IPS-NIHi11 (cell line): ENCODE measurements around the gene EFL1.
"Not testable (repeated sequence)": the region's sequence is repeated elsewhere in the genome, so short reads cannot be mapped to it uniquely, and the experiment has no call there.

Experiments used
- DNase-seq: peaks from one replicate; pipeline ENCODE4 v3.0.0; 2012; ENCODE audit warnings: mixed read lengths, low spot score

EFL1 gene

GRCh38 chr15:82281276-82281675, 18.7 kb upstream of the EFL1 start:
- not testable (repeated sequence) for DNase-seq

DNA sequence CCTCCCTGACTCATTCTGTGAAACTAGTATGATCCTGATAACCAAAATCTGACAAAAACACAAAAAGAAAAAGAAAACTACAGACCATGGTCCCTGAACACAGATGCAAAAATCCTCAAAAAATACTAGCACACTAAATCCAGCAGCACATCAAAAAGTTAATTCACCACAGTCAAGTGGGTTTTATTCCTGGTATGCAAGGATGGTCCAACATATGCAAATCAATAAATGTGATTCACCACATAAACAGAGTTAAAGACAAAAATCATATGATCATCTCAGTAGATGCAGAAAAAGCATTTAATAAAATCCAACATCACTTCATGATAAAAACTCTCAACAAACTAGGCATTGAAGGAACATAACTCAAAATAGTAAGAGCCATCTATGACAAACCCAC, 12.9 kb upstream of the EFL1 start:
- no peak for DNase-seq

DNA sequence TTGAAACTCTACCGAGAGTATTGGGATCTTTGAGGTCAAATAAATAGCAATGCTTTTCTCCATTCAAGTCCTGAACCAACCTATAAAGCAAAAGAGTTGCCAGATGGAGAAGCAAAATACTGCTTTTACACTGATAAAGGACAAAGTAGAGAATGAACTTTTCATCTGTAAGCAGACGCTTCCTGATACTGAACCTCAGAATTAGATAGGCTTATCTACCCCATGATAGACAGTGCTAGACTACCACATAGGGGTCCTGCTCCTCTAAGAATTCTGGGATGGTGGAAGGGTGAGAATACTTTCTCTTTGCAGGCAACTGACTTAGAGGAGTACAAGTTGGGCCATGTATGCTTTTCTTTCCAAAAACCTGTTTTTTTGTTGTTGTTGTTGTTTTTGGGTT, 9.6 kb upstream of the EFL1 start:
- DNase-seq: no peak

GRCh38 chr15:82268454-82268853, 5.9 kb upstream of the EFL1 start:
- not testable (repeated sequence) for DNase-seq

- not testable (repeated sequence) for DNase-seq
Measured at GRCh38 chr15:82267137-82267536, 4.6 kb upstream of the EFL1 start.

DNA sequence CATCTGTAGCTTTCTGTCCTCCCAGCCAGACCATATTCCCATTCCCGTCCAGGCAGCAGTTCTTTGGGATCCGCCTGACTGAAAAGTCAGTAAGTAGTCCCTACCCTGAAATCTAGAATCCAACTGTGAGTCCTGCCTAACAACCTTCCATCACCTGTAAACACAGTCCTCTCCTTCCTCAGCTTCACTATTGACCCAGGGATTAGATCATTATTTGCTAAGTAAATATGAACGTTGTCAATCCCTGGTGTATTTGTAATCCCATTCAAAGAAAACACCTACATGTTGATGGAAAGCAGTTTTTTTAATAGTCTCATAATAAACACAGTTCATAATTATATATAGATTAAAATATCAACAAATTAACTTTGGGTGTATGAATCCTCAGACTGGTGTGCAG, 816 bp upstream of the EFL1 start:
- no peak for DNase-seq

DNA sequence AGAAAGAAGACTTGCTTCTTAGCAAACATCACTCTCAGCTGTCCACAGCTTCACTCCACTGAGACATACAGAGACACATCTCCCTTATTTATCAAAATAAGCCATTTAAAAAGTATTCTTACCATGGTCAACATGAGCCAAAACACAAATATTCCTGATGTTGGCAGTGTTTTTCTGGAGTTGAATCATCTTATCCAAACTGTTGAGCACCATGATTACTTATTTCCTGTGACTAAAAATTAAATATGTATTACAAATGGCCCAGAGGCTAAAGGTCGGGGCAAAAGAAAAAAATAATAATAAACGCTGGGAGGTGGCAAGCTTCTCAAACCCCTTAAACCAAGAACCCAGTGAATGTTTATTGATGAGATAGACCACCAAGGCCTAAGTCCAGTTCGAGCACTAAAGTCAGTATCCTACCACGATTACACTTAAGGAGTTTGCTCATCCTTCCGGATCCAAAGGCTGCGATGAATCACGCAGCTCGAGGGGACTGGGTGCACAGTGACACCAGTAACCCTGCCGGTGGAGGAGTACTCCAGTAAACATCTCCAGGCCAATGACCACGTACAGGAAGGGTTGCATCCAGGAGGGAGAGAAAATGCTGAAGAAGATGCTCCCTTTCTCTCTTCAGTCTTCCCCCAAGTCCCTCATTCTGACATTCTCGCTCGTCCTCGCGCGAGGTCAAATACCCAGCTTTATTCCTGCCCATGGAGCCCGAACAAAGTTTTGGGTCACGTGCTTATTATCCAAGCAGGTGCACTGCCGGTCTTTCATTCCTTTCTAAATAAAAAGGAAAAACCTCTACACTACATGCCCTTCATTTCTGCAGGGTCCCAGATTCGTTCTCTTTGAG, 740 bp downstream of the EFL1 start:
- not testable (repeated sequence) for DNase-seq

DNA sequence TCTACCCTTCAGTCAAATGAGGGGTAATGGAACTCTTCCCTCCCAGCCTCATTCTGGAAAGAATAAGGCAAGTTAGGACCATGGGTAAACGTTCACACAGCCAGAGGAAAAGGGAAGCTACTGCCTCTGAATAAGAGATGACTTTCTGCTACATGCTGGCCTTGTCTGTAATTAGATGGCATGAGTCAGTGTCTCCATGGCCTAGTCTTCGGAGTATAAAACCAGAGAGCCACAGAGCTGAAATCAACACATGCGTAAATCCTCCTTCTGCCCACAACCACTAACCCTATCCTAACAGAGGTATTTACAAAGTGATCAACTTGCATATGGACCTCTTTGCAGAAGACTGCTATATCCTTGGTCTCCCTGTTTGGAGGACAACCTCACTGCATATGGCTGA, 14.3 kb downstream of the EFL1 start:
- not testable (repeated sequence) for DNase-seq

DNA sequence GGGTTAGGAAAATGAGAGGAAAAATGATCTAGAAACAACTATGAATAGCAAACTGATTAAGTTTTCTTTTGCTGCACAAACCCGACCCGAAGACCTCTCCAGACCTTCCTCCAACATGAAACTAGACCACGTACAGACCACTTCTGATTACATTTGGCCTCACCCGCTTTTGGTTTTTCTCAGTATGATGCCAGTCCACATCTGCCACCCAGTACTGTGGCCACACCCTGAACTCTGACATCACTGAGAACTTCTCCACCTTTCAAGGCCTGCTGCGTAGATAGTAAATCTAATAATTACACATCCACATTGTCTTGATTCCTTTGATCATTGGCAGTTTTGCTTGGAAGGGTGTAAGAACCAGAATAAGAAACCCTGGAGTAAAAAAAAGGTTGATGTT, 16.6 kb downstream of the EFL1 start:
- not testable (repeated sequence) for DNase-seq

DNA sequence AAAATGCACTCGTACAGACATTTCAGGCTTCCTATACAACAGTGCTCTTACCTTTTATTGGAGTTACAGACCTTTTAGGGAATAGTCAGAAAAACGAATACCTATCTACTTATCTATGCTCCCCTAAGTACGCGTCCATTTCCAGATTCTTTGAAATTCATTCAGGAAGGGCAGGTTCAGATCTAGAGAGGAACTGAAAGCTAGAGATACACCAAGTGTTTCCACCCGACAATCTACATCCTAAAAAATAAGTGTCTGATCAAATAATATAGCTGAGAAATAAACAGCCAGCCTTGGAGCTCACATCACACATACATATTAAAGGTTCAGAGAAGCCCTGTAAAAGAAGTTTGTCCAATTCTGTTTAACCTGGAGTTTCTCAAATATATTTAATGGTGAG, 18.9 kb downstream of the EFL1 start:
- not testable (repeated sequence) for DNase-seq

GRCh38 chr15:82241836-82242499, 20.6 kb downstream of the EFL1 start:
- DNase-seq: not testable (repeated sequence)

- no peak for DNase-seq
Measured at GRCh38 chr15:82239685-82240391, 22.7 kb downstream of the EFL1 start.

- DNase-seq: not testable (repeated sequence)
Measured at GRCh38 chr15:82237944-82238534, 24.5 kb downstream of the EFL1 start.

- DNase-seq: no peak
Measured at GRCh38 chr15:82231842-82232241, 30.7 kb downstream of the EFL1 start.

GRCh38 chr15:82231233-82231632, 31.3 kb downstream of the EFL1 start:
- DNase-seq: no peak

DNA sequence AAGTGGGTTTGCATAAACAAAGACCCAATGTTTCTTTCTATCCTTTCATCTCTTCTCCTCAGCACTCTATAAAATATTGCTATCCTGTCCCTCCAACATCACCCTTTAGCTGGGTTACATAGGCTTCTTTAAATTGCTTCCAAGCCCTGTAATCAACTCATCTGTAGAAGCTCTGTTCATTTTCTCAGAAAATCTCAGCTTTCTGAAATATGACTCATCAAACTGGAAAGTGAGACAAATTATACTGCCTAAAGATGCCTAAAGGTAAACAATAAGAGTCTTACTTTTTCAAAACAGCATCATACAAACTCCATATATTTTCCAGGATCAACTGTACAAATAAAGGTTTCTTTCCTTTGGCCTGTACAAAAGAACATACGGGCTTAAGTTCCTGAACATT, 33.8 kb downstream of the EFL1 start:
- no peak for DNase-seq

DNA sequence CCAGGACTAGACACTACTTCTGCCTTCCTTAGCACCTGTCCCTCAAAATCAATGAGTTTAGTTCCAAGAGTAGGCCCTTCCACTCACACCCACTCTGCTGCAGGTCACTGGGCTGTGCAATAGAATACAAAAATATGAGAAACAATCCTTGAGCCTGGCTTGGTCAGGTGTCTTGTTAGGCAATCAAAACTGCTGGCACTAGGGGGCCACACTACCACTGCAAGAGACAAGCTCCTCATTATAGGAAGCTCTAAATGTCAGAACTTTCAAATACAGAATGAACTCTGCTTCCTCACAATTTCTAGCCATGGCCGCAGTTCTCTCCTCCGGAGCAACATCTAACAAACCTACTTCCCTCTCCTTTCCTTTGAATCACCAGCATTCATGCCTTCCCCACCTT, 41.0 kb downstream of the EFL1 start:
- DNase-seq: peak; percentile 24

DNA sequence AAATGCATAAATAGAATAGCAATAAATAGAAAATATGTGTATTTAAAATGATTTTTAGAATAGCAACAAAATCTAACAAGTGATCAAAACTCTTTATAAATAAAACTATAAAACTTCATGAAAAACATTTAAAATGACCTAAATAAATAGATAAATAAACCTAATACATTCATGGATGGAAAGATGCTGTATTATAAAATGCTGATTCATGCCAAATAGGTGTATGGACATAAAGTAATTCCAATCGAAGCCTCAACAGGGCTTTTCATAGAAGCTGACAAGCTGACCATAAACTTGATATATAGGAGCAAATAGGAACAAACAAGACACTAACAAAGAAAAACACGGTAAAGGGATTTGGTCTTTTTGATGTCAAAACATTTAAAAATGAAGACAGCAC, 46.4 kb downstream of the EFL1 start:
- not testable (repeated sequence) for DNase-seq

- not testable (repeated sequence) for DNase-seq
Measured at GRCh38 chr15:82212201-82212600, 50.3 kb downstream of the EFL1 start.

GRCh38 chr15:82210066-82210597, 52.4 kb downstream of the EFL1 start:
- DNase-seq: not testable (repeated sequence)

DNA sequence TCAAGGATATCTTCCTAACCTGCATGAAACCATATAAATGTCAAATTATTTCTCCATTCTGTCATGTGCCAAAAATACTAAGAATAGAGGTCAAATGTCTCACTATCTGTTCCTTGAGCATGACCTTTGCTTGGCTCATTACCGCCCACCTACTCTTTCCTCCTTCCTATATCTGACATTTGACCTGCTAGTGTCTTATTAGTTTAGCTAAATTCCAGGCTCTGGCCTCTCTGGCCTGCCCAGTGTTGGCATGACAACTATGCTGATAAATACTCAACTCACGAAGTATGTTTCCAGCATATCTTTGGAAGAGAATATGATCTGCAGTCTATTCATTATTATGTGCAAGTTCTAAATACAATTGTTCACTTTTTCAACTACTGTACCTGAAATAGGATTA, 58.0 kb downstream of the EFL1 start:
- not testable (repeated sequence) for DNase-seq
